Hematopoietic multipotent progenitor cell (in vitro differentiated cells): ENCODE data around the gene IGSF9. TPM values are rescaled to one million over a fixed set of nuclear protein-coding genes. Genes with fewer than 3 reads are reported as not detected.
A peak's percentile ranks its signal among the peaks of the same experiment; 100 is the strongest.

ENCODE experiments used
- DNase-seq, 3 donors: peaks; one replicate each; pipeline ENCODE4 v3.0.0-alpha.2; 2011 to 2015; ENCODE audit warnings: low read depth in 2 of 3, low spot score in 2 of 3
- small RNA-seq: library from RNA; depleted of rRNA; stranded (forward); fragments of <200 nt; gene quantifications from one replicate; pipeline ENCODE3, GENCODE V24; 2012
- total RNA-seq: library from RNA; depleted of rRNA; stranded (reverse); fragments of >200 nt; gene quantifications from one replicate; pipeline ENCODE4 v1.2.3, GENCODE V29; 2012

Gene IGSF9
- total RNA-seq, 1 donor = 0.54 TPM

DNA sequence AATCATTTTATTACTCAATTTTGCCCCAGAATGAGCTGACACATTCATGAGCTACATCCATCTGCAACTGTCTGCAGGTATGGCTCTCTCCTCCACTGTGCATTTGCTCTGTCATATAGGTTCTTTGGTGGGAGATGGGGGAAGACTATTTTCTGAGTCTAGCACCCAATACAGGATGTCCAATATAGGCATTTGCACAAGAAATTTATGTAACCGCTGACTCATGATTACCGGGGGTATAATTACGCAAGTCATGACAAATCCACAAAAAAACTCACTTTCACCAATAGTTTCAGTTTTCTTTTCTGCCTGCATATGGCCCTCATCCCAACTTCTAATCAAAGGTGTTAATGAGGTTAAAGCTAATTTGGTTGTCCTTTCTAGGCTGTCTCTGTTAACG, 65.4 kb downstream of the IGSF9 start:
- DNase-seq = peak in 2 of 3 donors; percentile 61 to 73

DNA sequence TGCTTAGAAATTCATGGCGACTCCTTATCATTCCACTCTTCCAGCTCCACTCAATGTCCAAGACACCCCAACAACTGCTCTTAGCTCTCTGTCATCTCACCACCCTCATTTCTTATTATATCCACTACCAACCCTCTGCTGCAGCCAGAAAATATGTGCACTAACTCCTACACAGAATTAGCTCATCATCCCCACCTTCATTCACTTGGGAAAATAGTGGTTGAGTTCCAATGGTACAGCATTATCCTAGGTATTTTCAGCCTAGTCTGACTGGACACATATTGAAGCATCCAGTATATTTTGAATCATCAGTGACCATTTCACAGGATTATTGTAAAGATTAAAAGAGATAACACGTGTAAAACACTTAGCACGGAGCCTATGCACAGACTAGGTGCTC, 66.3 kb downstream of the IGSF9 start:
- no peak for DNase-seq

DNA sequence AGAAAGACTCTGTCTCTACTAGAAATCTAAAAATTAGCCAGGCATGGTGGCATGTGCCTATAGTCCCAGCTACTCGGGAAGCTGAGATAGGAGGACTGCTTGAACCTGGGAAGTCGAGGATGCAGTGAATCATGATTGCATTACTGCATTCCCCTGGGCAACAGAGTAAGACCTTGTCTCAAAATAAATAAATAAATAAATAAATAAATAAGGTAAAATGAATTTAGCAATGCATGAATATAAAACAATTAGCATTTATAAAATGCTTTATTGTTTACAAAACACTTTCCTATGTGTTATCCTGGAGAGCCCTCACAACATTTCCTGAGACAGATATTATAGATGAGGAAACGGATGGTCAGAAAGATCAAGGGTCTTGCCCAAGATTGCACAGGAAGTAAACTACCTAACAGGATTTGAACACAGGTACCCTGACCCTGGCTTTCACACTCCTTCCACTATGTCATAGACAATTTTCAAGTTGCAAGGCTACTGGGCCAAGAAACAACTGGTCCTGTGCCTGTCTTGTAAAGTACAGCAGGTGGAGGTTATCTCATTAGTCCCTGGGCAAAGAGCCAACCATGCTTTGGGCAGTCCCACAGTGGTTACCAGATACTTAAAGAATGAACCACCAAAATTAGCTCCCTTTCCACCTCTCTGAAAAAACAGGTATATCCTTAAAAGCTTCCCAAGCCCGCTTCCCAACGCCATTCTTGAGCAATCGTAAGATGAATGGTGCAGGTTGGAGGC, 67.5 kb downstream of the IGSF9 start:
- DNase-seq = no peak

Small RNA genes lying within 50 kb of the gene (small RNA-seq; reads per million reads assigned to genes)
- gene MIR4259 = not detected

Other genes starting within 250 kb of the IGSF9 start
- not detected for gene CRP, start 231.0 kb downstream of the IGSF9 start, total RNA-seq
- gene DUSP23, start 164.7 kb downstream of the IGSF9 start, total RNA-seq = 54.1 TPM
- under 0.01 TPM for gene FCRL6, start 143.3 kb downstream of the IGSF9 start, total RNA-seq
- 0.27 TPM for gene SLAMF8, start 118.7 kb downstream of the IGSF9 start, total RNA-seq
- gene VSIG8, start 83.0 kb downstream of the IGSF9 start, total RNA-seq = not detected
- 0.81 TPM for gene CFAP45, start 45.4 kb downstream of the IGSF9 start, total RNA-seq
- 935 TPM for gene TAGLN2, start 20.1 kb downstream of the IGSF9 start, total RNA-seq
- under 0.01 TPM for gene SLAMF9, start 8.6 kb upstream of the IGSF9 start, total RNA-seq
- 6.5 TPM for gene PIGM, start 86.4 kb upstream of the IGSF9 start, total RNA-seq
- under 0.01 TPM for gene KCNJ10, start 124.5 kb upstream of the IGSF9 start, total RNA-seq
- gene KCNJ9, start 135.9 kb upstream of the IGSF9 start, total RNA-seq = not detected
- 52.0 TPM for gene IGSF8, start 153.0 kb upstream of the IGSF9 start, total RNA-seq
- not detected for gene ATP1A2, start 170.1 kb upstream of the IGSF9 start, total RNA-seq
- gene ATP1A4, start 206.0 kb upstream of the IGSF9 start, total RNA-seq = under 0.01 TPM
- not detected for gene CASQ1, start 245.0 kb upstream of the IGSF9 start, total RNA-seq